WI38 (cell line): ENCODE results near the gene ARL15.

ENCODE experiments used
- H3K4me3 ChIP-seq: 2 replicates; pipeline ENCODE4 v1.5.1; 2011; ENCODE audit warnings: low read depth, mild to moderate bottlenecking, control low read depth, low read length
- CTCF ChIP-seq: IDR thresholded peaks from 2 replicates; pipeline ENCODE4 v1.5.1; 2012; ENCODE audit warnings: low read depth, mild to moderate bottlenecking, control low read depth, low read length

The ARL15 gene

GRCh38 chr5:54040804-54041203 lies 269.6 kb downstream of the ARL15 start:
- no peak for TF ChIP-seq CTCF
- H3K4me3 ChIP-seq, result no peak overlapping the region

DNA sequence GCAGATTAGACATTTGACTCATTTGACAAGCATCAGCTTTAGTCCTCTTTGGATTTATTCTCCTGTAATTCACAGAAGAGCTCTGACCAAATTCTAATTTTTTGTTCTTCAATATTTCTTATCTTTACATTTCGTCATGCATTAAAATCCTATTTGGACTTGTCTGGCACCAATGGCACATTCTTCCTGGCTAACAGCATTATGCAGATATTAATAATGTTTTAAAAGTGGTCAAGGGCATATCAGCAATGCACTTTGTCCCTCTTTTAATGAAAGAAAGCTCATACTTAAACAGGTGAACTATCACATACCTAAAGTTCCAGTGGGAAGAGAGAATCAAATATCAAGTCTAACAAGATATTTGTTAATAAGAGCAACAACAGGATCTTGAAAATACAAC lies 270.4 kb downstream of the ARL15 start:
- no peak overlapping the region for H3K4me3 ChIP-seq
- no peak for TF ChIP-seq CTCF

DNA sequence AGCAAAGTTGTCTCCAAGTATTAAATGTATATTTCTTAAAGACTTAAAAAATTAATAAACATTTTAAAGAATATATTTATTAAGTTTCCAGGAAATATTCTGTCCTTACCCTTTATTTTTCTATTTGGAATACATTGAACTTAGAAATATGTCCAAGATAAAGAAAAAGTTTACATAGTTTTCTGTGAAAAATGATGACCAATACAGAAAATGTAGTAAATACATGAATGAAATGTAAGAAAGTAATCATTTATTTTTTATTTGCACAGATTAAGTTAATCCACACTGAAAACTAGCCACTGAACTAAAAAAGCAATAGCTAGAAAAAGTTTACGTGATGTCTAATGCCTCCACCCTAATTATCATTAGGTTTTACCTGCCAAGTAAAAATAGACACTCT lies 273.2 kb downstream of the ARL15 start:
- TF ChIP-seq CTCF, result no peak
- H3K4me3 ChIP-seq, result no peak overlapping the region

DNA sequence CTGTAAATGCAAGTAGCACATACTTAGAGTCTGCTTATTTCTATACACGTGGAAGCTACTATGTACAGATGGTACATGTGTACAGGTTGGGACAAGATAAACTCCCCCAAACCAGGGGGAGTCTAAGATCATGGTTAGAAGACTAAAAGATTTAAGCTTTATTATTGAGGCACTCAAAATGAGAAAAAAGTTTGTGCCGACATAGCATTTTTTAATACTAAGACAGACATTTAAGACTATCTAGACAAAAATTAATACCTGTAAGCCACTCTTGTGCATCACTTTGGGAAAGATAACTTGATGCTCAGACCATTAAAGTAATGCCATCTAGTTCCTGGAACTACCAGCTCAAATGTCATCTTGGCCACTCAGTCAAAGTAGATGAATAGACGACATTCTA lies 279.4 kb downstream of the ARL15 start:
- no peak overlapping the region for H3K4me3 ChIP-seq
- no peak for TF ChIP-seq CTCF

GRCh38 chr5:54024466-54024865 lies 285.9 kb downstream of the ARL15 start:
- H3K4me3 ChIP-seq, result no peak overlapping the region
- no peak for TF ChIP-seq CTCF

- TF ChIP-seq CTCF, result no peak
- H3K4me3 ChIP-seq, result no peak overlapping the region
Observed at GRCh38 chr5:54022223-54022622, 288.1 kb downstream of the ARL15 start.

GRCh38 chr5:54021431-54022164 lies 288.8 kb downstream of the ARL15 start:
- no peak overlapping the region for H3K4me3 ChIP-seq
- TF ChIP-seq CTCF, result no peak
